Measurements from ENCODE around the gene CEP152.

The CEP152 gene

GRCh38 chr15:48782911-48783310 lies 28.0 kb downstream of the CEP152 start:
- no peak overlapping the region for H3K4me3 ChIP-seq (ENCODE audit: low read depth, low read length)
- DNase-seq (ENCODE audit: low read depth) = no peak
- in situ Hi-C loops (cut with HindIII; ENCODE audit: low sequenced_read_pairs) = no loop called here
- no peak for TF ChIP-seq CTCF (IDR thresholded peaks at IDR 0.05; ENCODE audit: low read depth, low read length, missing control alignments)

GRCh38 chr15:48781481-48782081 lies 29.3 kb downstream of the CEP152 start:
- no peak for TF ChIP-seq CTCF (IDR thresholded peaks at IDR 0.05; ENCODE audit: low read depth, low read length, missing control alignments)
- DNase-seq (ENCODE audit: low read depth) = no peak
- in situ Hi-C loops (cut with HindIII; ENCODE audit: low sequenced_read_pairs) = no loop called here
- H3K4me3 ChIP-seq (ENCODE audit: low read depth, low read length) = no peak overlapping the region

GRCh38 chr15:48781017-48781416 lies 29.9 kb downstream of the CEP152 start:
- in situ Hi-C loops (cut with HindIII; ENCODE audit: low sequenced_read_pairs) = no loop called here
- DNase-seq (ENCODE audit: low read depth) = no peak
- H3K4me3 ChIP-seq (ENCODE audit: low read depth, low read length) = no peak overlapping the region
- TF ChIP-seq CTCF (IDR thresholded peaks at IDR 0.05; ENCODE audit: low read depth, low read length, missing control alignments) = no peak

GRCh38 chr15:48778331-48778730 lies 32.5 kb downstream of the CEP152 start:
- in situ Hi-C loops (cut with HindIII; ENCODE audit: low sequenced_read_pairs) = loop anchor here (10.0 kb wide), 1 partner anchor 46 kb away; no protein-coding TSS in a partner anchor
- DNase-seq (ENCODE audit: low read depth) = no peak
- no peak overlapping the region for H3K4me3 ChIP-seq (ENCODE audit: low read depth, low read length)
- TF ChIP-seq CTCF (IDR thresholded peaks at IDR 0.05; ENCODE audit: low read depth, low read length, missing control alignments) = no peak

- no peak overlapping the region for H3K4me3 ChIP-seq (ENCODE audit: low read depth, low read length)
- in situ Hi-C loops (cut with HindIII; ENCODE audit: low sequenced_read_pairs) = loop anchor here (10.0 kb wide), 1 partner anchor 47 kb away; no protein-coding TSS in a partner anchor
- no peak for TF ChIP-seq CTCF (IDR thresholded peaks at IDR 0.05; ENCODE audit: low read depth, low read length, missing control alignments)
- DNase-seq (ENCODE audit: low read depth) = no peak
Observed at GRCh38 chr15:48777645-48778330, 33.1 kb downstream of the CEP152 start.

GRCh38 chr15:48775546-48775945 lies 35.3 kb downstream of the CEP152 start:
- no peak for DNase-seq (ENCODE audit: low read depth)
- in situ Hi-C loops (cut with HindIII; ENCODE audit: low sequenced_read_pairs) = loop anchor here (10.0 kb wide), 1 partner anchor 49 kb away; no protein-coding TSS in a partner anchor
- TF ChIP-seq CTCF (IDR thresholded peaks at IDR 0.05; ENCODE audit: low read depth, low read length, missing control alignments) = no peak
- no peak overlapping the region for H3K4me3 ChIP-seq (ENCODE audit: low read depth, low read length)

Measured in astrocyte of the cerebellum (primary cell).